Measurements from ENCODE around the gene SLFN12L.
"Not testable (repeated sequence)": the region's sequence is repeated elsewhere in the genome, so short reads cannot be mapped to it uniquely, and the experiment has no call there.

Gene SLFN12L

GRCh38 chr17:35541434-35541833, 4.0 kb upstream of the SLFN12L start:
- no peak for DNase-seq

GRCh38 chr17:35540589-35541404, 3.3 kb upstream of the SLFN12L start:
- DNase-seq: peak; percentile 2

- no peak for DNase-seq
Observed at GRCh38 chr17:35539659-35540026, 2.2 kb upstream of the SLFN12L start.

DNA sequence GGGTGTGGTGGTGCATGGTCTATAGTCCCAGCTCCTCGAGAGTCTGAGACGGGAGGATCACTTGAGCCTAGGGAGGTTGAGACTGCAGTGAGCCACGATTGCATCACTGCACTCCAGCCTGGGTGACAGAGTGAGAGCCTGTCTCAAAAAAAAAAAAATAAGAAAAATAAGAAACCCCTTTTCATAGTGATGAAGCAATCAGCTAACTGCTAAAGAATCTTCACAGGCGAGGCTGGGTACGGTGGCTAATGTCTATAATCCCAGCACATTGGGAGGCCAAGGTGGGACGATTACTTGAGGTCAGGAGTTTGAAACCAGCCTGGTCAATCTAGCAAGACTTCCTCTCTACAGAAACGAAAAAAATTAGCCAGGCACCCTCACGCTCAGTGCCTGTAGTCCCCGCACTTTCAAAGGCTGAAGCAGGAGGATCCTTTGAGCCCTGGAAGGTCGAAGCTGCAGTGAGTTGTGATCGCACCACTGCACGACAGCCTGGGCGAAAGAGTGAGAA, 760 bp downstream of the SLFN12L start:
- no peak for DNase-seq

DNA sequence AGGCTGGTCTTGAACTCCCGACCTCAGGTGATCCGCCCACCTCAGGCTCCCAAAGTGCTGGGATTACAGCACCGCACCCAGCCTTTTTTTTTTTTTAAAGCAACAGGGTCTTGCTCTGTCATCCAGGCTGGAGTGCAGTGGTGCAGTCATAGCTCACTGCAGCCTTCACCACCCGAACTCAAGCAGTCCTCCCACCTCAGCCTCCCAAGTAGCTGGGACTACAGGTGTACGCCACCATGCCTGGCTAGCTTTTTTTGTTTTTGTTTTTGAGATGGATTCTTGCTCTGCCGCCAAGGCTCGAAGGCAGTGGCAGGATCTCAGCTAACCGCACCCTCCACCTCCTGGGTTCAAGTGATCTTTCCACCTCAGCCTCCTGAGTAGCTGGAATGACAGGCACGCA, 2.1 kb downstream of the SLFN12L start:
- not testable (repeated sequence) for DNase-seq

- DNase-seq: no peak
Observed at GRCh38 chr17:35534576-35535093, 2.8 kb downstream of the SLFN12L start.

DNA sequence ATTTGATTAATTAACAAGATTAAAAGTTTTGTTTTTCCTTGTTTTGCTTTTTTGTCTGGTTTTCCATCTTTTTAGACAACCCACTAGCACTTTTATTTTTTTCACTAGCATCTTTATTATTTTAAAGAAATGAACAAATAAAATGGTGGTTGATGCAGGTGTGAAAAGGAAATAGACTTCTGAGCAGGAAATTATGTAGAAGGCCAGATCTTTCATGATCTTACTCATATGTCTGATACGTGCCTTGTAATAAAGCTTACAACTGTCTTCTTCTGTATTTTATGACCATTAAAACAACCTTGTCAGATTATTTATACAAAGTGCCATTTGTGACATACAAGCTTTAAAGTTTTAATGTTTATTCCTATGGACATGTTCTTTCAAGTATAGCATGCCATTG, 6.3 kb downstream of the SLFN12L start:
- no peak for DNase-seq

- no peak for DNase-seq
Observed at GRCh38 chr17:35529866-35530265, 7.6 kb downstream of the SLFN12L start.

DNA sequence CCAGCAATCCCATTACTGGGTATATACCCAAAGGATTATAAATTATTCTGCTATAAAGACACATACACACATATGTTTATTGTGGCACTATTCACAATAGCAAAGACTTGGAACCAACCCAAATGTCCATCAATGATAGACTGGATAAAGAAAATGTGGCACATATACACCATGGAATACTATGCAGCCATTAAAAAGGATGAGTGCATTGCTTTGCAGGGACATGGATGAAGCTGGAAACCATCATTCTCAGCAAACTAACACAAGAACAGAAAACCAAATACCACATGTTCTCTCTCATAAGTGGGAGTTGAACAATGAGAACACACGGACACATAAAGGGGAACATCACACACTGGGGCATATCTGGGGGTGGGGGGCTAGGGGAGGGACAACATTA, 8.2 kb downstream of the SLFN12L start:
- not testable (repeated sequence) for DNase-seq

DNA sequence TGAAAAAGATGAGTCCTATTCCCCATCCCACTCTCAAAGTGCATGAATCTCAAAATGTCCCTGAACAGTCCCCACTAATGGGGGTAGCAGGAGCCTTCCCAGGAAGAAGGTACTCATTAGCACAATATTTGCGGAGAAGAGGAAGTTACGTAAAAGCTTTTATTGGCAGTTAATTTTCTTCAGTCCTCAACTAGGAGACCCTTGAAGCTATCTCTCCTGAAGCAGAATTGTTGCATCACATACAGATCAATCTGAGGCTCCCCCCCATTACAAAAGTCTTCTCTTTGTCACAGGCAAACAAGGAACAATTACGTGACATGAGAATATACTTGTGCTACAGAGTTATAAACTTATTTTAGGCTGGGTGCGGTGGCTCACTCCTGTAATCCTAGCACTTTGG, 14.2 kb downstream of the SLFN12L start:
- DNase-seq: no peak

DNA sequence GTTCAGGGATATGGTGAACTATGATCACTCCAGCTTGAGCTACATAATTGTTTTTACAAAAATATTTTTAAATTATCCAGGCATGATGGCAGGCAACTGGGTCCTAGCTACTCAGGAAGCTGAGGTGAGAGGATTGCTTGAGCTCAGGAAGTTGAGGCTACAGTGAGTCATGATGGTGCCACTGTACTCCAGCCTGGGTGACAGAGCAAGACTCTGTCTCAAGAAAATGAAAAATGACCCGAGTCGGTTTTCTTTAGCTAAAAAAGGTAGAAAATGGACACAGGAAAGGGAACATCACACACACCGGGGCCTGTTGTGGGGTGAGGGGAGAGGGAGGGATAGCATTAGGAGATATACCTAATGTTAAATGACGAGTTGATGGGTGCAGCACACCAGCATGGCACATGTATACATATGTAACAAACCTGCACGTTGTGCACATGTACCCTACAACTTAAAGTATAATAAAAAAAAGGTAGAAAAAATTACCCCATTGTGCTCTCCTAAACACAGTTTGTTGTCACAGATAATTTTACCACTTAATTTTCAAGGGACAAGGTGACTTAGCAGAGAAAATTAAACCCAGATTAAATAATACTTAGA, 15.7 kb downstream of the SLFN12L start:
- DNase-seq: not testable (repeated sequence)

DNA sequence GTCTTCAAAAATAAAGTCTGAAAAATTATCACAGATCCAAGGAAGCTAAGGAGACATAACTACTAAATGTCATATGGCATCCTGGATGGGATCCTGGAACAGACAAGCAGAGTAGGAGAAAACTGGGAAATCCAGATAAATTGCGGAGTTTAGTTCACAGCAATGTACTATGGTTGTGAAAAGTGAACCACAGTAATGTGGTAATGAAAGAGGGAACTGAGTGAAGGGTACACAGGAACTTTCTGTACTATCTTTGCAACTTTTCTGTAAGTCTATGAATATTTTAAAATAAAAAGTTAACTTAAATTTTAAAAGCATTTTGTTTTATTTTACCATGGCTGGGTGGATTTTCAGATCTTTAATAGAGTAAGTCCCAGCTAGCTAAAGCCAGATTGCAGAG, 16.3 kb downstream of the SLFN12L start:
- no peak for DNase-seq

GRCh38 chr17:35519906-35520442, 17.5 kb downstream of the SLFN12L start:
- peak; percentile 63 for DNase-seq

- peak; percentile 93 for DNase-seq
Observed at GRCh38 chr17:35519439-35519838, 18.0 kb downstream of the SLFN12L start.

- not testable (repeated sequence) for DNase-seq
Observed at GRCh38 chr17:35518431-35518830, 19.0 kb downstream of the SLFN12L start.

DNA sequence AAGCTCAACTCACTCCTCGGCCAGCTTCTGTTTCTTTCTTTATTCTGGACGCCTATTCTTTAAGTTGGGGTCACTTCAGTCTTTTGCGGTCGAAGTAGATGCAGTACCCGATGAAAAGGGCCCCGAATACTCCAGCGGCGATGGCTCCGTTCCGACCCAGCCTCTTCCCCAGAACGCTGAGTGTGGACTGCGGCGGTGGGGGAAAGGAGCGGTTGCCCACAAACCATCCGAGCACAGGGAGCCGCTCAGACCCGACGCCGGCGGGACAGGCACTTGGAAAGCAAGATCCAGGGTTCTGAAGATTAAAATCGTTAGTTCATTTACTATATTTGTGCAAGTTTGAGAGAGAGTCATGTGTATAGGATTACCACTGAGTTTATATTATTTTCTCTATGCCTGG, 22.5 kb downstream of the SLFN12L start:
- peak; percentile 29 for DNase-seq

DNA sequence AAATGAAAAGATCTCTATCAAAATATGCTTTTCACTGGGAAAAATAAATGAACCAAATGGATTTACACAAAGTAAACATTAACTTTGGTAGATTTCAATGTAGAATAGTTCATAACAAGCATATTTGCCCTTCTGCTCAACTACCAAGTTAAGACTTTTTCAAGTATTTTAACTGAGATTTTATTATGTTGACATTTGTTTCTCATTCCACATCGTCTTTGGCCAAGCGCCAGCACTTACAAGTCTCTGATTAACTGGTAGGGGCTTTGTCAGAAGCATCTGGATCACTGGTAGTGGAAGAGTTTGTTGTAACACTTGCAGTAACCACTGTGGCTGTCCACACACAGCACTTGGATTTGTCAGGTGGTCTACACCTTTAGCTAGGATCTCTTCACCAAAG, 22.9 kb downstream of the SLFN12L start:
- peak; percentile 16 for DNase-seq

DNA sequence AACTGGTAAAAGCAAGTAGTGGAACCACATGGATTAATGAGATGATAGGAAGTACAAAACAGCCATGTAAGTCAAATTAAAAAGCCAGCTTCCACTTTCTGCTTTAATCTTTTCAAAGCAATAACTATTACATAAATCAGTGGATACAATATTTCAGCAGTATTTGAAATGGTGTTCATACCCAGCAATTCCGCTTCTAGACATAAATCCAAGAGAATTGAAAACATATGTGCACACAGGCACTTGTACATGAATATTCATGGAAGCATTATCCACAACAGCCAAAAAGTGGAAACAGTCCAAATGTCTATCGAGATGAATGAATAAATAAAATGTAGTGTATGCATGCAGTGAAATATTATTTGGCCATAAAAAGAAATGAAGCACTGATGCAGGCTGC, 27.4 kb downstream of the SLFN12L start:
- DNase-seq: no peak

- DNase-seq: not testable (repeated sequence)
Observed at GRCh38 chr17:35507714-35508113, 29.8 kb downstream of the SLFN12L start.

DNA sequence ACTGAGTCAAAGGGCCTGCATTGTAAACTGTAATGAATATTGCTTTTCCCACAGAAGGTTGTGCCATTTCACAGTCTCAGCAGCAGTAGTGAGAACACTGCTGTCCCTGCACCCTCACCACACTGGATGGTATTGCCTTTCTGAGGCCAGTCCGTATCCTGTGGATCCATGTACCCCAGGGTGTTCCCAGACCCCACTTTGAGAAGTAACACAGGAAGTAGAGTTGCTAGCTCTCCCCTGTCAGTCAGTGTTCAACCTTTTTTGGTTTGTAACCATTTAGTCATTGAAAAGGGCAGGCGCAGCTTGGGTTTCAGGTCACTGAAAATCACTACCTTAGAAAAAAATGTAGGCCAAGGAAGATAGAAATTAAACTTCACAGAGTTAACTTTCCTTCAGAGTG, 37.9 kb downstream of the SLFN12L start:
- DNase-seq: no peak

DNA sequence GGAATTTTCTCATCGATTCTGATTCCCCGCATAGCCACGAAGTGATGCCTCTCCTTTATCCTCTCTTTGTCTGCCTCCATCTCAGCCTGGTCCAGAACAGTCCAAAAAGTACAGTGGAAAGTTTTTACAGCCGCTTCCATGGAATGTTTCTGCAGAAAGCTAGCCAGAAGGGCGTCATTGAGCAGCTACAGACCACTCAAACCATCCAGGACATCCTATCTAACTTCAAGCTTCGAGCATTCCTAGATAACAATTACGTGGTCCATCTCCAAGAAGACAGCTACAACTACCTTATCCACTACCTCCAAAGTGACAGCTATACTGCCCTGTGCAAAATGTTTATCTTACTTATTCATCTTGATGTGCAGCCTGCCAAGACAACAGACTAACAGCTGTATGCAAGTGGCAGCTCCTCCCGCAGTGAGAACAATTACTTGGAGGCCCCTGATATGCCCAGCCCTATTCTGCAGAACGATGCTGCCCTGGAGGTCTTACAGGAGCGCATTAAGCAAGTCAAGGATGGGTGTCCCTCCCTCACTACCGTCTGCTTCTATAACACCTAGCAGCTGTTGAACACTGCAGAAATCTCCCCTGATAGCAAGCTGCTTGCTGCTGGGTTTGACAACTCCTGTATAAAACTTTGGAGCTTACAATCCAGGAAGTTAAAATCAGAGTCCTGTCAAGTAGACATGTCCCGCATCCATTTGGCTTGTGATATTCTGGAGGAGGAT, 38.9 kb downstream of the SLFN12L start:
- no peak for DNase-seq

DNA sequence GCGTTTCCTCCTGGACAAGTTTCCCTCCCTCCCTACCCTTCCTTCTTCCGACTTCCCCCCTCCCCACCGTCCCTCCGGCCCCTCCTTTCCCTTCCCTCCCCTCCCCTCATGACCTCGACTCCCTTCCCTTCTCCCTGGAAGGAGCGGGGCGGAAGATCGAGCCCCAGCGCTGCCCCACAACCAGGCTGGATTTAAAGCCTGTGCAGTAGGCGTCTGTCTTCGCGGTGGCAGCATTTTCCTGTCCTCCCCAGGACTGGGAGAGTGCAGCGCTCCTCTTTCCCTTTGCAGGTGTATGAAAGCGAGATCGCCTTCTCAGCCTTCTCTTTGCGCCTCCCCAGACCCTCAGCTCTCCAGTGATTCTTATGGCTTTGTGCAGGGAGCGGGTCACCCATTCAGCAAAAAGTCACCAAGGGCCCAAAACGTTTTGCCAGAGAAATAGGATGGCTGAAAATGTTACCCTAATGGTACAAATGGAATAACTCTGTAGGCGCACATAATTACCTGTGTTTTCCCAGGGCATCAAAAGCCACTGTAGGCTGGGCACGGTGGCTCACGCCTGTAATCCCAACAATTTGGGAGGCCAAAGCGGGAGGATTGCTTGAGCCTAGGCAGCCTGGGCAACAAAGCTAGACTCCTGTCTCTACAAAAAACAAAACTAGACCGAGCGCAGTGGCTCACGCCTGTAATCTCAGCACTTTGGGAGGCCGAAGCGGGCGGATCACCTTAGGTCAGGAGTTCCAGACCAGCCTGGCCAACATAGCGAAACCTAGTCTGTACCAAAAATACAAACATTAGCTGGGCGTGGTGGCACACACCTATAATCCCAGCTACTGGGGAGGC, 40.8 kb downstream of the SLFN12L start:
- DNase-seq: no peak
